SJCRH30 (cell line): Measurements from ENCODE around the gene FEZF2. TPM values are rescaled to one million over a fixed set of nuclear protein-coding genes. Genes with fewer than 3 reads are reported as not detected.

ENCODE experiments used
- DNase-seq, 2 experiments: peaks; one replicate each; pipeline ENCODE4 v3.0.0-alpha.2; 2015 to 2020
- H3K27ac ChIP-seq: fragments of 250-450 bp; sonication (Bioruptor Pico); 2 replicates; pipeline ENCODE4 v1.5.1; 2020; ENCODE audit warnings: mild to moderate bottlenecking, moderate library complexity
- H3K27me3 ChIP-seq: fragments of 250-450 bp; sonication (Bioruptor Pico); 2 replicates; pipeline ENCODE4 v1.5.1; 2020; ENCODE audit warnings: mild to moderate bottlenecking, moderate library complexity
- H3K36me3 ChIP-seq: fragments of 250-450 bp; sonication (Bioruptor Pico); 2 replicates; pipeline ENCODE4 v1.5.1; 2020; ENCODE audit warnings: mild to moderate bottlenecking, moderate library complexity
- H3K4me1 ChIP-seq: fragments of 250-450 bp; sonication (Bioruptor Pico); 2 replicates; pipeline ENCODE4 v1.5.1; 2020; ENCODE audit warnings: mild to moderate bottlenecking, moderate library complexity
- H3K4me3 ChIP-seq: fragments of 250-450 bp; sonication (Bioruptor Pico); 2 replicates; pipeline ENCODE4 v1.5.1; 2020; ENCODE audit warnings: mild to moderate bottlenecking, moderate library complexity
- H3K9me3 ChIP-seq: fragments of 250-450 bp; sonication (Bioruptor Pico); replicated peaks from 2 replicates; pipeline ENCODE4 v1.5.1; 2020; ENCODE audit warnings: mild to moderate bottlenecking, moderate library complexity
- total RNA-seq: library from RNA; depleted of rRNA; stranded (reverse); fragments of >200 nt; shearing (Covaris generic); gene quantifications from 2 replicates; pipeline ENCODE4 v1.2.3, GENCODE V29; 2014

Gene FEZF2
- total RNA-seq, 1 experiment from 2014 or later, result not detected

- peak; percentile 3 to 69 for DNase-seq
Measured at GRCh38 chr3:62323241-62323640, 50.1 kb downstream of the FEZF2 start.

More at GRCh38 chr3:62323241-62323640, 50.1 kb downstream of the FEZF2 start:
- Histone ChIP-seq H3K9me3 (no peaks in the 10 kb centered on the region), H3K4me3 (no peak overlapping the region), H3K36me3 (no peaks in the 10 kb centered on the region), H3K27ac (peak overlapping the region; percentile 65), H3K4me1 (peaks cover 20% of the 10 kb centered on the region), H3K27me3 (no peaks in the 10 kb centered on the region)
